ENCODE data around the gene WDR87. TPM values are rescaled to one million over a fixed set of nuclear protein-coding genes. Genes with fewer than 3 reads are reported as not detected.

WDR87 gene
- total and polyA plus RNA-seq, 2 of the 4 experiments (the other 2 are of a cell fraction): not detected

DNA sequence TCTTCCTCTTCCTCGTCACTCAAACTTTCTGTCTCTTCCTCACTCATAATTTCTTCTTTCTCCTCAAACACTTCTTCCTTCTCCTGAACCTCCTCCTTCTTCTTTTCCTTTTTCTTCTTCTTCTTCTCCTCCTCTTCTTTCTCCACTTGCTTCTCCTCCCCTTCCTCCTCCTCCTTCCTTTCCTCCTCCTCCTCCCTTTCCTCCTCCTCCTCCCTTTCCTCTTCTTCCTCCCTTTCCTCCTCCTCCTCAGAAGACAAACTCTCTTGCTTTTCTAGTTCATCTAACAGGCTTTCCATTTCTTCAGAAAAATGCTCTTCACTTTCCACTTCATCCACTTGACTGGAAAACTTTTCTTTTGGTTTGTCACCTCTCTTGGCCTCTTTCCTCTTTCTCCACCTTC, 19.8 kb downstream of the WDR87 start:
- no TSS peak for BruUV-seq (replicated peaks)
- Histone ChIP-seq H3K9me1 (ENCODE audit: insufficient read depth, low read length) (no peaks in the 10 kb centered on the region), H4K20me1 (ENCODE audit: insufficient read depth, low read length) (no peaks in the 10 kb centered on the region), H3K4me3 (ENCODE audit: insufficient read depth, low read depth, low read length) (no peak overlapping the region), H3K27ac (ENCODE audit: insufficient read depth, low read length) (no peak overlapping the region), H3K9me3 (ENCODE audit: control insufficient read depth, insufficient read depth, low read length) (peaks cover 17% of the 10 kb centered on the region), H3K56ac (ENCODE audit: extremely low read depth, insufficient read depth, low read length) (no peak overlapping the region), H2BK20ac (ENCODE audit: low read depth, low read length) (no peak overlapping the region), H3K27me3 (ENCODE audit: control insufficient read depth, insufficient read depth, low read length) (peaks cover 15% of the 10 kb centered on the region), H3K4ac (ENCODE audit: low read depth, low read length) (no peak overlapping the region), H3K36me3 (ENCODE audit: control insufficient read depth, insufficient read depth, low read length) (no peaks in the 10 kb centered on the region), H3K79me1 (ENCODE audit: low read depth in 1 of 2, low read length in 2 of 2) (no peaks in the 10 kb centered on the region), H3K23ac (ENCODE audit: low read depth, low read length) (no peak overlapping the region), H2AK9ac (replicated peaks; ENCODE audit: low read depth, low read length, poor library complexity) (no peak overlapping the region), H4K5ac (ENCODE audit: low read depth, low read length) (no peak overlapping the region), H3K18ac (ENCODE audit: low read depth, low read length) (no peak overlapping the region), H4K91ac (ENCODE audit: insufficient read depth, low read depth, low read length) (no peak overlapping the region), H3K9ac (ENCODE audit: low read depth, low read length) (no peak overlapping the region), H2BK120ac (ENCODE audit: low read depth, low read length) (no peak overlapping the region), H2BK5ac (ENCODE audit: low read depth, low read length, poor library complexity, severe bottlenecking) (no peak overlapping the region), H3K4me1 (ENCODE audit: control insufficient read depth, insufficient read depth, low read length) (no peaks in the 10 kb centered on the region), H2AK5ac (ENCODE audit: low read depth, low read length) (no peak overlapping the region), H4K8ac (ENCODE audit: low read depth in 2 of 2, low read length in 2 of 2) (no peak overlapping the region), H3K4me2 (ENCODE audit: low read depth, low read length) (no peak overlapping the region), H2BK15ac (ENCODE audit: low read depth, low read length) (no peak overlapping the region), H2AFZ (replicated peaks; ENCODE audit: low read length, poor library complexity) (no peak overlapping the region), H3K14ac (replicated peaks; ENCODE audit: low read depth, low read length) (no peak overlapping the region)
- TF ChIP-seq POLR2A (IDR thresholded peaks at IDR 0.05; ENCODE audit: low read depth, low read length): no peak
- no peak for TF ChIP-seq SMC3 (IDR thresholded peaks at IDR 0.05; ENCODE audit: low read depth, low read length)
- TF ChIP-seq MAZ (IDR thresholded peaks at IDR 0.05; ENCODE audit: borderline replicate concordance, low read depth, low read length): no peak
- no peak for TF ChIP-seq RCOR1 (IDR thresholded peaks at IDR 0.05; ENCODE audit: insufficient replicate concordance, low read length)
- no peak for TF ChIP-seq RAD21 (IDR thresholded peaks at IDR 0.05; ENCODE audit: low read length)
- no peak for TF ChIP-seq CEBPB (IDR thresholded peaks at IDR 0.05; ENCODE audit: low read depth, low read length)
- TF ChIP-seq CHD1 (IDR thresholded peaks at IDR 0.05; ENCODE audit: low read depth, low read length): no peak
- 43 to 100% methylated on average over 1 of the region's 1 CpG for WGBS, 2 experiments (ENCODE audit: extremely low coverage in 2 of 2, insufficient read length in 1 of 2)
- intact Hi-C loops (cut with micrococcal nuclease) (no loop called here), dilution Hi-C loops (cut with HindIII; ENCODE audit: low sequenced_read_pairs, unreplicated experiment) (no loop called here), in situ Hi-C loops (cut with MboI; ENCODE audit: low sequenced_read_pairs) (no loop called here)
- ChIA-PET POLR2A (ENCODE audit: unreplicated experiment) (no interaction called here), CTCF (no interaction called here)
- no peak for ATAC-seq (ENCODE audit: low read depth)
- DNase-seq: no peak

Measured in IMR-90 (cell line).